Suprapubic skin (tissue), 4 donors: ENCODE results near the gene TNK2. TPM values are rescaled to one million over a fixed set of nuclear protein-coding genes. Genes with fewer than 3 reads are reported as not detected.

Experiments used
- DNase-seq, 2 donors: peaks; one replicate each; pipeline ENCODE4 v3.0.0-alpha.2; 2019; ENCODE audit warnings: low spot score in 2 of 2
- H3K27ac ChIP-seq: fragments of 200-600 bp; sonication (generic); one replicate; pipeline ENCODE4 v1.5.1; 2019
- H3K27me3 ChIP-seq: fragments of 200-600 bp; sonication (generic); one replicate; pipeline ENCODE4 v1.5.1; 2019
- H3K36me3 ChIP-seq: fragments of 200-600 bp; sonication (generic); one replicate; pipeline ENCODE4 v1.5.1; 2019
- H3K4me1 ChIP-seq: fragments of 200-600 bp; sonication (generic); one replicate; pipeline ENCODE4 v1.5.1; 2019
- H3K4me3 ChIP-seq: fragments of 200-600 bp; sonication (generic); one replicate; pipeline ENCODE4 v1.5.1; 2019; ENCODE audit warnings: mild to moderate bottlenecking
- H3K9me3 ChIP-seq: fragments of 200-600 bp; sonication (generic); one replicate; pipeline ENCODE4 v1.5.1; 2019
- CTCF ChIP-seq, 2 donors: fragments of 200-600 bp in 1 of 2; fragments of 450-650 bp in 1 of 2; sonication (generic) in 1 of 2; IDR thresholded peaks; one replicate each; pipeline ENCODE4 v1.5.1; 2016 to 2019; ENCODE audit warnings: antibody characterized with exemption in 2 of 2, mild to moderate bottlenecking in 1 of 2, moderate library complexity in 1 of 2
- EP300 ChIP-seq: sonication (generic); formaldehyde crosslinking; IDR thresholded peaks from one replicate; pipeline ENCODE4 v1.6.1; 2017; ENCODE audit warnings: antibody characterized with exemption
- POLR2A ChIP-seq, 2 donors: fragments of 450-650 bp; IDR thresholded peaks; one replicate each; pipeline ENCODE4 v1.6.1; 2017; ENCODE audit warnings: antibody characterized with exemption in 2 of 2, mild to moderate bottlenecking in 2 of 2, moderate library complexity in 2 of 2
- POLR2AphosphoS5 ChIP-seq, 3 donors: sonication (generic); formaldehyde crosslinking; IDR thresholded peaks; one replicate each; pipeline ENCODE4 v1.6.1; 2017; ENCODE audit warnings: antibody characterized with exemption in 3 of 3
- WGBS: methylation state at CpG from one replicate; pipeline ENCODE4 v1.1.5; 2018; 5-methylcytosine and 5-hydroxymethylcytosine counted together
- total RNA-seq, 4 donors: library from RNA; depleted of rRNA; stranded (reverse); fragments of >200 nt; gene quantifications; one replicate each; pipeline ENCODE4 v1.1.0, GENCODE V29; 2016

TNK2 gene
- total RNA-seq, 4 donors from 2014 or later: 52.4 to 101 (median 70.0) TPM

- Histone ChIP-seq H3K36me3 (no peaks in the 10 kb centered on the region), H3K27ac (no peak overlapping the region), H3K9me3 (no peaks in the 10 kb centered on the region), H3K4me1 (no peaks in the 10 kb centered on the region), H3K27me3 (no peaks in the 10 kb centered on the region), H3K4me3 (no peak overlapping the region)
- WGBS: 84% methylated on average over 14 of the region's 14 CpGs
- TF ChIP-seq CTCF (IDR thresholded peaks at IDR 0.05) (no peak), POLR2AphosphoS5 (IDR thresholded peaks at IDR 0.05) (no peak), POLR2A (IDR thresholded peaks at IDR 0.05) (no peak), EP300 (no peak)
- no peak for DNase-seq
Observed at GRCh38 chr3:195836476-195837135, 71.7 kb downstream of the TNK2 start.

- Histone ChIP-seq H3K4me3 (no peak overlapping the region), H3K4me1 (no peaks in the 10 kb centered on the region), H3K9me3 (no peaks in the 10 kb centered on the region), H3K27ac (no peak overlapping the region), H3K27me3 (no peaks in the 10 kb centered on the region), H3K36me3 (no peaks in the 10 kb centered on the region)
- DNase-seq: no peak
- no peak for TF ChIP-seq POLR2A (IDR thresholded peaks at IDR 0.05)
- TF ChIP-seq POLR2AphosphoS5 (IDR thresholded peaks at IDR 0.05): no peak
- no peak for TF ChIP-seq EP300
- no peak for TF ChIP-seq CTCF (IDR thresholded peaks at IDR 0.05)
- 91% methylated on average over 8 of the region's 14 CpGs for WGBS
Observed at GRCh38 chr3:195835791-195836190, 72.6 kb downstream of the TNK2 start.

GRCh38 chr3:195834675-195835583, 73.4 kb downstream of the TNK2 start:
- no peaks in the 10 kb centered on the region for H3K27me3 ChIP-seq
- H3K4me3 ChIP-seq: no peak overlapping the region
- WGBS: 80% methylated on average over 24 of the region's 29 CpGs
- DNase-seq: no peak
- H3K4me1 ChIP-seq: no peaks in the 10 kb centered on the region
- H3K9me3 ChIP-seq: no peaks in the 10 kb centered on the region
- no peak for TF ChIP-seq POLR2A (IDR thresholded peaks at IDR 0.05)
- no peak for TF ChIP-seq CTCF (IDR thresholded peaks at IDR 0.05)
- no peak for TF ChIP-seq POLR2AphosphoS5 (IDR thresholded peaks at IDR 0.05)
- no peak for TF ChIP-seq EP300
- H3K36me3 ChIP-seq: no peaks in the 10 kb centered on the region
- no peak overlapping the region for H3K27ac ChIP-seq

- Histone ChIP-seq H3K27ac (no peak overlapping the region), H3K4me1 (no peaks in the 10 kb centered on the region), H3K27me3 (peaks cover 6% of the 10 kb centered on the region), H3K9me3 (no peaks in the 10 kb centered on the region), H3K4me3 (no peak overlapping the region), H3K36me3 (no peaks in the 10 kb centered on the region)
- WGBS: 85% methylated on average over 16 of the region's 16 CpGs
- DNase-seq: no peak
- no peak for TF ChIP-seq POLR2A (IDR thresholded peaks at IDR 0.05)
- no peak for TF ChIP-seq POLR2AphosphoS5 (IDR thresholded peaks at IDR 0.05)
- no peak for TF ChIP-seq EP300
- no peak for TF ChIP-seq CTCF (IDR thresholded peaks at IDR 0.05)
Observed at GRCh38 chr3:195829897-195830254, 78.5 kb downstream of the TNK2 start.

- Histone ChIP-seq H3K36me3 (no peaks in the 10 kb centered on the region), H3K4me3 (no peak overlapping the region), H3K9me3 (no peaks in the 10 kb centered on the region), H3K4me1 (no peaks in the 10 kb centered on the region), H3K27me3 (peaks cover 11% of the 10 kb centered on the region), H3K27ac (no peak overlapping the region)
- 71% methylated on average over 9 of the region's 9 CpGs for WGBS
- TF ChIP-seq EP300: no peak
- TF ChIP-seq POLR2AphosphoS5 (IDR thresholded peaks at IDR 0.05): no peak
- TF ChIP-seq CTCF (IDR thresholded peaks at IDR 0.05): no peak
- no peak for TF ChIP-seq POLR2A (IDR thresholded peaks at IDR 0.05)
- no peak for DNase-seq
Observed at GRCh38 chr3:195828762-195829161, 79.6 kb downstream of the TNK2 start.
